Measurements from ENCODE around the gene CLMP.

The CLMP gene

GRCh38 chr11:123219066-123219690 is 24.1 kb upstream of the CLMP start:
- Histone ChIP-seq H3K36me3 (no peaks in the 10 kb centered on the region), H3K4me3 (no peak overlapping the region), H3K4me2 (no peak overlapping the region), H4K20me1 (no peaks in the 10 kb centered on the region), H3K4me1 (no peaks in the 10 kb centered on the region), H3K9ac (no peak overlapping the region), H3K27ac (no peak overlapping the region), H3K9me3 (peaks cover 9% of the 10 kb centered on the region), H3K27me3 (no peaks in the 10 kb centered on the region)
- TF ChIP-seq Cebpa-rat (IDR thresholded peaks at IDR 0.05) = no peak

- Histone ChIP-seq H3K27ac (no peak overlapping the region), H3K36me3 (no peaks in the 10 kb centered on the region), H3K4me3 (no peak overlapping the region), H3K4me2 (no peak overlapping the region), H4K20me1 (no peaks in the 10 kb centered on the region), H3K9ac (no peak overlapping the region), H3K4me1 (no peaks in the 10 kb centered on the region), H3K27me3 (no peaks in the 10 kb centered on the region), H3K9me3 (peaks cover 9% of the 10 kb centered on the region)
- no peak for TF ChIP-seq Cebpa-rat (IDR thresholded peaks at IDR 0.05)
Measured at GRCh38 chr11:123218451-123218850, 23.4 kb upstream of the CLMP start.

DNA sequence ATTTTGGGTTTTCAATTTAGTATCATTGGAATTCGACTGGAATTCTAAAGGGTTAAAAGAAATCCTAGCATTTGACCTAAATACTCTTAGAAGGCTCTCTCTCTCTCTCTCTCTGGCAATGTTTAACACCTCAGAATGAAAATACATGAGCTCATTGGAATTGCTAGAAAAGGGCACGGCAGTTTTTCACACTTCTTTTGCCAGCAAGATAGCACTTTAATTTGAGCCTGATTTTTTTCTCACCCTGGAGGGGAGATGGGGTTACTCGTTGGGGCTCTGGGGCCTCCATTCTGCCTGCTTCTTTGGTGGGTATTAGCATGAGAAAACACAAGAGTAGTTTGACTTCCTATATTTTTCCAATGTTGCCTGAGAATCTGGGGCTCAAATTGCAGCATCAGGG is 22.8 kb upstream of the CLMP start:
- Histone ChIP-seq H3K9ac (no peak overlapping the region), H3K4me2 (no peak overlapping the region)

DNA sequence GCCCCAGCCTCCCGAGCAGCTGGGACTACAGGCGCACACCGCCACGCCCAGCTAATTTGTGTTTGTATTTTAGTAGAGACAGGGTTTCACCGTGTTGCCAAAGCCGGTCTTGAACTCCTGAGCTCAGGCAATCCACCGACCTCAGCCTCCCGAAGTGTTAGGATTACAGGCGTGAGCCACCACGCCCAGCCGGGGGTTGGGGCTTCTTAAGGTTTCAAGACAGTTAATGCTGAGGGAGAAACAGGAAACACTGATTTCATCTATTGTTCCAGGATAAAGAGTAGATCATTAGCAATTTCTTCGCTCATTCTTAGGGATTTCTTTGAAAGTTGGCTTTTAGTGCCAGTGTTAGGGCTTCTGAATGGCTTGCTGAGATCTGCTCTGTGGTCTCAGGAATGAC is 21.2 kb upstream of the CLMP start:
- H3K27ac ChIP-seq = no peak overlapping the region
- no peak for TF ChIP-seq Cebpa-rat (IDR thresholded peaks at IDR 0.05)
- no peak overlapping the region for H3K4me3 ChIP-seq
- H4K20me1 ChIP-seq = no peaks in the 10 kb centered on the region
- H3K9ac ChIP-seq = no peak overlapping the region
- no peaks in the 10 kb centered on the region for H3K36me3 ChIP-seq
- H3K9me3 ChIP-seq = no peaks in the 10 kb centered on the region
- no peaks in the 10 kb centered on the region for H3K4me1 ChIP-seq
- no peak overlapping the region for H3K4me2 ChIP-seq
- no peaks in the 10 kb centered on the region for H3K27me3 ChIP-seq

More for the DNA sequence above, 22.8 kb upstream of the CLMP start:
- Histone ChIP-seq H3K4me1 (no peaks in the 10 kb centered on the region), H3K9me3 (peaks cover 9% of the 10 kb centered on the region), H3K27me3 (no peaks in the 10 kb centered on the region), H3K27ac (no peak overlapping the region), H3K4me3 (no peak overlapping the region), H4K20me1 (no peaks in the 10 kb centered on the region), H3K36me3 (no peaks in the 10 kb centered on the region)
- no peak for TF ChIP-seq Cebpa-rat (IDR thresholded peaks at IDR 0.05)

- Histone ChIP-seq H3K4me2 (no peak overlapping the region), H3K9ac (no peak overlapping the region), H4K20me1 (no peaks in the 10 kb centered on the region), H3K4me3 (no peak overlapping the region), H3K36me3 (no peaks in the 10 kb centered on the region), H3K4me1 (no peaks in the 10 kb centered on the region), H3K27me3 (no peaks in the 10 kb centered on the region), H3K27ac (no peak overlapping the region), H3K9me3 (no peaks in the 10 kb centered on the region)
- TF ChIP-seq Cebpa-rat (IDR thresholded peaks at IDR 0.05) = no peak
Measured at GRCh38 chr11:123214940-123215339, 19.9 kb upstream of the CLMP start.

DNA sequence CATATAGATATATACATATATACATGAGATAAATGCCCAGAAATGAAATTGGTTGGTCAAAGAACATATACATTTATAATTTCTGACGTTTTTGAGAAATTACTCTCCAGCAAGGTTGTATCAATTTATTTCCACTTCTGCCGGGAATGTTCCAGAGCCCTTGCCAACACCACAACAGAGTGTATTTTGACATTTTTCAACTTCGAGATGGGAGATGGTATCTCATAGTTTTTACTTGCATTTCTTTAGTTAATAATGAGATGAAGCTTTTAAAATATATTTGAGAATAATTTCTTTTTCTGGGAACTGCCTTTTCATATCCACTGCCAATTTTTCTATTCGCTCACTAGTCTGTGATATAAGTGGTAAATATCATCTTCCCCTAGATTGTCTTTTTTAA is 19.3 kb upstream of the CLMP start:
- no peaks in the 10 kb centered on the region for H3K27me3 ChIP-seq
- no peaks in the 10 kb centered on the region for H3K36me3 ChIP-seq
- no peak overlapping the region for H3K9ac ChIP-seq
- H3K4me3 ChIP-seq = no peak overlapping the region
- no peaks in the 10 kb centered on the region for H3K9me3 ChIP-seq
- H4K20me1 ChIP-seq = no peaks in the 10 kb centered on the region
- H3K4me1 ChIP-seq = no peaks in the 10 kb centered on the region
- no peak overlapping the region for H3K4me2 ChIP-seq
- no peak for TF ChIP-seq Cebpa-rat (IDR thresholded peaks at IDR 0.05)
- H3K27ac ChIP-seq = no peak overlapping the region

- H3K9me3 ChIP-seq = no peaks in the 10 kb centered on the region
- H4K20me1 ChIP-seq = no peaks in the 10 kb centered on the region
- no peak overlapping the region for H3K4me2 ChIP-seq
- no peak for TF ChIP-seq Cebpa-rat (IDR thresholded peaks at IDR 0.05)
- H3K4me3 ChIP-seq = no peak overlapping the region
- no peaks in the 10 kb centered on the region for H3K36me3 ChIP-seq
- no peak overlapping the region for H3K9ac ChIP-seq
- H3K27me3 ChIP-seq = no peaks in the 10 kb centered on the region
- H3K27ac ChIP-seq = no peak overlapping the region
- no peaks in the 10 kb centered on the region for H3K4me1 ChIP-seq
Measured at GRCh38 chr11:123213307-123213771, 18.3 kb upstream of the CLMP start.

- H4K20me1 ChIP-seq = no peaks in the 10 kb centered on the region
- H3K9ac ChIP-seq = no peak overlapping the region
- no peak overlapping the region for H3K27ac ChIP-seq
- H3K4me1 ChIP-seq = no peaks in the 10 kb centered on the region
- no peak overlapping the region for H3K4me3 ChIP-seq
- H3K36me3 ChIP-seq = no peaks in the 10 kb centered on the region
- H3K4me2 ChIP-seq = no peak overlapping the region
- no peaks in the 10 kb centered on the region for H3K27me3 ChIP-seq
- no peak for TF ChIP-seq Cebpa-rat (IDR thresholded peaks at IDR 0.05)
- H3K9me3 ChIP-seq = no peaks in the 10 kb centered on the region
Measured at GRCh38 chr11:123212406-123212805, 17.4 kb upstream of the CLMP start.

DNA sequence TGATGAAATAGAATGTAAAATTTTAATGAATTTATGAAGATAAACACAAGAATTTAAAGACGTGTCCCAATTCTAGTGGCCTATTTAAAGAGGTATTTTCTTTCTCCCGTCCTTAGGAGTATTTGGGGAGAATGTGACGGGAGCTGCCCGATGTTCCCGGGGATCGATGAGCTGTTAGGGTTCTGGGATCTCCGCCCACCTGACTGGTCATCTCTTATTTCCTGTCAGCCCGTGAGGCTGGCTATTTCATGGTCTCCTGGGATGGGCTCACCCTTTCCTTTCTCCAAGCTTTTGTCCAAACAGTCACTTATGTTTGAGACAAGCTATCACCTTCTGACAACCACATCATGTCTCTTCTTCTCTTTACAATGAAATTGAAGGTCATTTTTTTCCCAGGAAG is 16.9 kb upstream of the CLMP start:
- no peak for TF ChIP-seq Cebpa-rat (IDR thresholded peaks at IDR 0.05)
- no peaks in the 10 kb centered on the region for H3K27me3 ChIP-seq
- H3K9me3 ChIP-seq = no peaks in the 10 kb centered on the region
- H4K20me1 ChIP-seq = no peaks in the 10 kb centered on the region
- H3K36me3 ChIP-seq = no peaks in the 10 kb centered on the region
- H3K9ac ChIP-seq = no peak overlapping the region
- no peak overlapping the region for H3K4me3 ChIP-seq
- no peak overlapping the region for H3K4me2 ChIP-seq
- no peaks in the 10 kb centered on the region for H3K4me1 ChIP-seq
- H3K27ac ChIP-seq = no peak overlapping the region

DNA sequence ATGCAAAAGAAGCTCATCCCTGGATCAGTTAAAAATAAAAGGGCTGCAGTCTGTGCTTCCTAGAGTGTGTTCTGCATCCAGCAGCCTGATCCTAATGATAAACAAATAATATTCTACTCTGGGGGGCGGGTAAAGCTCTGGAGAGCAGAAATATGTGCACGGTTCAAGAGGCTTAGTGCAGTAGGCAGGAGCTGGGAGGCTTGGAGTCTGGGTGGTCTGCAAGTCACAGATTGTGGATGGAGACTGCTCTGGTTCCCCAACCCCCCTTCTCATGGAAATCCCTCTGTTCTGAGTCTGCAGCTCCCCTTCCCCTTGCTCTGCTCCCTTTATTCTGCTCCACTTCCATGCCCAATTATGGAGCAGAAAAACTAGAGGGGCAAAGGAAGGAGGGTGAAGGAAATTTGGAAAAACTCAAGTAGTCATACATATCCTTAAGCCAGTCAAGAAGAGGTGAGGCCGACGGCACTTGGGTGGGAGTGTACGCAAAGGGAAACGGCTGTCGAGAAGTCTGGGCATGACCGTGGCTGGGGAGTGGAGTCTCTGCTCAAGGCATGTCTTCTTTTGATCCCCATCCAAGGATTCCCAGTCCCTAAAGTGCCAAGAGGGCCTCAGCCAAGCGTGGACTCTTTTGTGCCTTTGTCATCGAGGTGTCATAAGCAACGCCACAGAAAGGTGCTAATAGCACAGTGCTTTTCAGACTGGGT is 16.3 kb upstream of the CLMP start:
- Histone ChIP-seq H4K20me1 (no peaks in the 10 kb centered on the region), H3K9ac (no peak overlapping the region), H3K27me3 (no peaks in the 10 kb centered on the region), H3K4me3 (no peak overlapping the region), H3K4me1 (no peaks in the 10 kb centered on the region), H3K9me3 (no peaks in the 10 kb centered on the region), H3K4me2 (no peak overlapping the region), H3K27ac (no peak overlapping the region), H3K36me3 (no peaks in the 10 kb centered on the region)
- no peak for TF ChIP-seq Cebpa-rat (IDR thresholded peaks at IDR 0.05)

Measured in BLaER1 (cell line).